ENCODE data around the gene LCP2. TPM values are rescaled to one million over a fixed set of nuclear protein-coding genes. Genes with fewer than 3 reads are reported as not detected.

The LCP2 gene
- total and polyA plus RNA-seq, 10 of the 15 experiments (the other 5 are each of a cell fraction or from before 2014, with no cell fraction given) = 8.0 to 50.5 (median 20.6) TPM

DNA sequence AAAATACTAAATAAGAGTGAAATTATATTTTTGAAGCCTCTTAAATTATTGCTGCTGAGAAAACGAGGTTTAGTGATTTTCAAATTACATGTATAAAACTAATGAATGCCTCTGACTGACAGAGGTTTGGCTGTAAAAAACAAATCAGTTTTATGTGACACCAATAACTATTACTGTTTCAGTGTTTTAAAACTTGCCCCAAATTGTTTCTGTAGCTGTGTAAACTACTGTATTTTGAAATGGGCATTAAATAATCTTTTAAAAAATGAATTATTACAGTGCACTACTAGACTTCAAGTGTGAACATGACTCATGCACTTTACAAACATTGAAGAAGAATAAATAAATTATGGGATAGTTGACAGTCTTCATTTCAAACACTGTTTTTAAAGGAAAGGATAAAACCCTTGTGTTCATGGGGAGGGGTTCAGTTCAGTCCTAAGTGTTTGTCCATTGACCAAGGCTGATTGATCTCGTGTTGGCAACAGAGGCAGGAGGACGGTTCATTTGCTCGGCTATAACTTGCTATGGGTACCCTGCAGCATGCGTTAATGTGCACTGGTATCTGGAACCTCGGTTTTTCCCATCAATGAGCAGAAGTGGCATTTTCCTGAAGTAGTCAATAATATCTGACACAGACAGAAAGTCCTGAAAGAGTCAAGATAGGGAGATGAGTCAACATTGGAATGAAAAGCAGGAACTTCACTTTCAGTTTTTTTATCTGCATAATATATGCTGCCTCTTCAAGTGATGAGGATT, 49.2 kb downstream of the LCP2 start:
- in situ Hi-C loops (cut with MboI) = no loop called here
- ChIA-PET CTCF (interaction anchor here (2.4 kb wide), 1 partner anchor 18 kb away, joined by 9 read pairs; no protein-coding TSS in a partner anchor), SMC1A (ENCODE audit: uncharacterized antibody, unreplicated experiment) (no interaction called here)

GRCh38 chr5:170247363-170247762, 50.2 kb downstream of the LCP2 start:
- H3K27ac ChIP-seq (ENCODE audit: control insufficient read depth, insufficient read depth) = no peak overlapping the region
- FAIRE-seq (no peak), ATAC-seq (no peak), DNase-seq (ENCODE audit: low read depth, low spot score) (no peak)
- in situ Hi-C loops (cut with MboI) (no loop called here), intact Hi-C loops (cut with micrococcal nuclease; ENCODE audit: unreplicated experiment) (no loop called here)
- no peak overlapping the region for H3K4me3 ChIP-seq
- WGBS (ENCODE audit: insufficient coverage, insufficient replicate concordance, low lambda C conversion rate, missing lambda C conversion rate) = 98% methylated on average over 2 of the region's 2 CpGs
- no peaks in the 10 kb centered on the region for H3K9me3 ChIP-seq (replicated peaks; ENCODE audit: control insufficient read depth, insufficient read depth, low read length)
- ChIA-PET SMC1A (ENCODE audit: uncharacterized antibody, unreplicated experiment) (interaction anchor here (1.2 to 1.3 kb wide), 3 partner anchors 9 to 22 kb away, joined by 3 to 4 read pairs (median 3); no protein-coding TSS in a partner anchor), POLR2A (interaction anchor here (0.8 to 1.9 kb wide), 2 partner anchors 11 to 46 kb away, joined by 3 to 4 read pairs; no protein-coding TSS in a partner anchor), CTCF (interaction anchor here (0.7 to 2.4 kb wide), 7 partner anchors 11 to 174 kb away, joined by 3 to 15 read pairs (median 5); no protein-coding TSS in a partner anchor), RAD21 (ENCODE audit: unreplicated experiment) (interaction anchor here (0.6 kb wide), 1 partner anchor 21 kb away, joined by 3 read pairs; no protein-coding TSS in a partner anchor)
- H3K27me3 ChIP-seq (replicated peaks in 1 of 2; ENCODE audit: control insufficient read depth in 2 of 2, insufficient read depth in 2 of 2, low read length in 1 of 2) = no peaks in the 10 kb centered on the region
- H2AFZ ChIP-seq (ENCODE audit: control insufficient read depth, low read depth, low read length) = no peak overlapping the region
- H4K20me1 ChIP-seq (ENCODE audit: control insufficient read depth, insufficient read depth) = no peaks in the 10 kb centered on the region
- H3K9ac ChIP-seq (ENCODE audit: control insufficient read depth, insufficient read depth, low read length) = no peak overlapping the region
- H3K36me3 ChIP-seq (ENCODE audit: control insufficient read depth in 2 of 2, insufficient read depth in 2 of 2, low read length in 1 of 2) = peaks cover 5 to 11% of the 10 kb centered on the region in 2 experiments
- no TSS peak for BruUV-seq (replicated peaks)
- H3K4me1 ChIP-seq (ENCODE audit: control insufficient read depth, insufficient read depth, low read length) = no peaks in the 10 kb centered on the region
- no peaks in the 10 kb centered on the region for H3K79me2 ChIP-seq (ENCODE audit: control insufficient read depth, insufficient read depth, low read length)
- no peak overlapping the region for H3K4me2 ChIP-seq (ENCODE audit: control insufficient read depth, insufficient read depth)
- TF ChIP-seq USF1 (IDR thresholded peaks at IDR 0.05; ENCODE audit: borderline replicate concordance, extremely low read length, insufficient read depth, low read depth, low read length) (no peak), ZBTB33 (IDR thresholded peaks at IDR 0.05) (no peak), IKZF1 (conservative IDR thresholded peaks at IDR 0.05) (no peak), MYC (IDR thresholded peaks at IDR 0.05; ENCODE audit: insufficient read depth, insufficient read length, insufficient replicate concordance, low read length, severe bottlenecking) (no peak), RUNX3 (IDR thresholded peaks at IDR 0.05; ENCODE audit: low read length) (no peak), E2F4 (IDR thresholded peaks at IDR 0.05; ENCODE audit: low read depth, low read length) (no peak), ZBED1 (IDR thresholded peaks at IDR 0.05; ENCODE audit: borderline replicate concordance) (no peak), NFXL1 (IDR thresholded peaks at IDR 0.05; ENCODE audit: borderline replicate concordance) (no peak), MXI1 (IDR thresholded peaks at IDR 0.05; ENCODE audit: low read depth, low read length) (no peak), MAX (IDR thresholded peaks at IDR 0.05; ENCODE audit: low read depth, low read length) (no peak)

More for the DNA sequence above, 49.2 kb downstream of the LCP2 start:
- Histone ChIP-seq H2AFZ (ENCODE audit: control insufficient read depth, low read depth, low read length) (no peak overlapping the region), H3K36me3 (ENCODE audit: control insufficient read depth in 2 of 2, insufficient read depth in 2 of 2, low read length in 1 of 2) (peaks cover 5 to 11% of the 10 kb centered on the region in 2 experiments), H3K4me3 (no peak overlapping the region), H3K4me1 (ENCODE audit: control insufficient read depth, insufficient read depth, low read length) (no peaks in the 10 kb centered on the region), H3K27me3 (replicated peaks in 1 of 2; ENCODE audit: control insufficient read depth in 2 of 2, insufficient read depth in 2 of 2, low read length in 1 of 2) (no peaks in the 10 kb centered on the region), H4K20me1 (ENCODE audit: control insufficient read depth, insufficient read depth) (no peaks in the 10 kb centered on the region), H3K27ac (ENCODE audit: control insufficient read depth, insufficient read depth) (no peak overlapping the region), H3K79me2 (ENCODE audit: control insufficient read depth, insufficient read depth, low read length) (no peaks in the 10 kb centered on the region), H3K4me2 (ENCODE audit: control insufficient read depth, insufficient read depth) (no peak overlapping the region), H3K9me3 (replicated peaks; ENCODE audit: control insufficient read depth, insufficient read depth, low read length) (no peaks in the 10 kb centered on the region), H3K9ac (ENCODE audit: control insufficient read depth, insufficient read depth, low read length) (no peak overlapping the region)
- ChIA-PET RAD21 (ENCODE audit: unreplicated experiment) (no interaction called here), POLR2A (interaction anchor here (0.7 kb wide), 1 partner anchor 85 kb away, joined by 3 read pairs; no protein-coding TSS in a partner anchor)
- FAIRE-seq (no peak), ATAC-seq (no peak), DNase-seq (ENCODE audit: low read depth, low spot score) (no peak)
- TSS peak; percentile 68 for BruUV-seq (replicated peaks)
- WGBS (ENCODE audit: insufficient coverage, insufficient replicate concordance, low lambda C conversion rate, missing lambda C conversion rate) = 29% methylated on average over 6 of the region's 6 CpGs
- TF ChIP-seq HDGF (IDR thresholded peaks at IDR 0.05) (no peak), LARP7 (IDR thresholded peaks at IDR 0.05) (no peak)
- intact Hi-C loops (cut with micrococcal nuclease; ENCODE audit: unreplicated experiment) = no loop called here
